SU-DHL-6 (cell line): ENCODE measurements around the gene FAM53A.

Source experiments
- CTCF ChIP-seq: fragments of 200-600 bp; sonication (generic); IDR thresholded peaks from one replicate; pipeline ENCODE4 v1.5.1; 2017; ENCODE audit warnings: antibody characterized with exemption, mild to moderate bottlenecking, low read length, moderate library complexity; ENCODE audit not compliant: insufficient read depth, poor library complexity, severe bottlenecking
- EZH2phosphoT487 ChIP-seq: fragments of 200-600 bp; sonication (generic), shearing (Covaris generic); conservative IDR thresholded peaks from 2 replicates; pipeline ENCODE4 v1.6.1; 2018; ENCODE audit warnings: mild to moderate bottlenecking, antibody characterized with exemption, low read length, moderate library complexity, mixed read lengths

GRCh38 chr4:1599026-1599481, 85.1 kb downstream of the FAM53A start:
- TF ChIP-seq CTCF: no peak
- no peak for TF ChIP-seq EZH2phosphoT487
